Neural progenitor cell (in vitro differentiated cells): Measurements from ENCODE around the gene GRAMD2A. TPM values are rescaled to one million over a fixed set of nuclear protein-coding genes. Genes with fewer than 3 reads are reported as not detected.

Source experiments
- DNase-seq: peaks from one replicate; pipeline ENCODE4 v3.0.0-alpha.2; 2016; ENCODE audit warnings: low spot score
- H2AFZ ChIP-seq: fragments of 200-600 bp; sonication (generic); replicated peaks from 2 replicates; pipeline ENCODE4 v1.6.1; 2016; ENCODE audit warnings: antibody characterized with exemption
- H3F3A ChIP-seq: fragments of 200-600 bp; sonication (generic); 2 replicates; pipeline ENCODE4 v1.6.1; 2016; ENCODE audit warnings: antibody characterized with exemption, low read depth
- H3K27ac ChIP-seq: fragments of 200-600 bp; sonication (generic); 2 replicates; pipeline ENCODE4 v1.5.1; 2016; ENCODE audit warnings: mild to moderate bottlenecking
- H3K27me3 ChIP-seq: fragments of 200-600 bp; sonication (generic); 2 replicates; pipeline ENCODE4 v1.6.1; 2016; ENCODE audit warnings: mild to moderate bottlenecking, moderate library complexity
- H3K36me3 ChIP-seq: fragments of 200-600 bp; sonication (generic); 2 replicates; pipeline ENCODE4 v1.5.1; 2016
- H3K4me1 ChIP-seq: fragments of 200-600 bp; sonication (generic); 2 replicates; pipeline ENCODE4 v1.6.1; 2016; ENCODE audit warnings: mixed run types
- H3K4me2 ChIP-seq: fragments of 200-600 bp; sonication (generic); 2 replicates; pipeline ENCODE4 v1.6.1; 2016
- H3K4me3 ChIP-seq: fragments of 200-600 bp; sonication (generic); 2 replicates; pipeline ENCODE4 v1.5.1; 2016
- H3K79me2 ChIP-seq: fragments of 200-600 bp; sonication (generic); 2 replicates; pipeline ENCODE4 v1.6.1; 2016; ENCODE audit warnings: low read depth
- H3K9ac ChIP-seq: fragments of 200-600 bp; sonication (generic); 2 replicates; pipeline ENCODE4 v1.6.1; 2016
- H3K9me3 ChIP-seq: fragments of 200-600 bp; sonication (generic); 2 replicates; pipeline ENCODE4 v1.5.1; 2016; ENCODE audit warnings: low read depth
- H4K20me1 ChIP-seq: fragments of 200-600 bp; sonication (generic); 2 replicates; pipeline ENCODE4 v1.6.1; 2016; ENCODE audit warnings: low read depth
- H3K27ac Mint-ChIP-seq: 3 replicates; pipeline ENCODE4 v1.8.0; 2021; ENCODE audit warnings: mixed read lengths
- H3K27me3 Mint-ChIP-seq: 2 replicates; pipeline ENCODE4 v1.8.0; 2022; ENCODE audit warnings: low read depth, mild to moderate bottlenecking, inconsistent platforms, moderate library complexity, mixed read lengths; ENCODE audit not compliant: insufficient read depth
- H3K36me3 Mint-ChIP-seq: 3 replicates; pipeline ENCODE4 v1.8.0; 2021; ENCODE audit warnings: mixed read lengths
- H3K4me1 Mint-ChIP-seq: 3 replicates; pipeline ENCODE4 v1.8.0; 2021; ENCODE audit warnings: mixed read lengths
- H3K4me3 Mint-ChIP-seq: 3 replicates; pipeline ENCODE4 v1.8.0; 2021; ENCODE audit warnings: mild to moderate bottlenecking, moderate library complexity, mixed read lengths
- H3K9me3 Mint-ChIP-seq: 3 replicates; pipeline ENCODE4 v1.8.0; 2020; ENCODE audit warnings: mixed read lengths
- EZH2 ChIP-seq: fragments of 200-600 bp; sonication (generic); IDR thresholded peaks from 2 replicates; pipeline ENCODE4 v1.6.1; 2017; ENCODE audit warnings: antibody characterized with exemption, mild to moderate bottlenecking, moderate library complexity
- EZH2phosphoT487 ChIP-seq: fragments of 200-600 bp; sonication (generic); IDR thresholded peaks from 2 replicates; pipeline ENCODE4 v1.6.1; 2017; ENCODE audit warnings: antibody characterized with exemption
- total RNA-seq: library from RNA; depleted of rRNA; stranded (reverse); fragments of >200 nt; gene quantifications from 2 replicates; pipeline ENCODE4 v1.2.3, GENCODE V29; 2015; ENCODE audit warnings: low replicate concordance
- TF ChIP-seq, protein P1 (sequence below): fragments of 200-600 bp; sonication (generic); IDR thresholded peaks from 2 replicates; pipeline ENCODE4 v1.5.1; 2017; ENCODE audit warnings: antibody characterized with exemption, mild to moderate bottlenecking

The GRAMD2A gene
- total RNA-seq, 1 donor from 2014 or later: 0.43 TPM

DNA sequence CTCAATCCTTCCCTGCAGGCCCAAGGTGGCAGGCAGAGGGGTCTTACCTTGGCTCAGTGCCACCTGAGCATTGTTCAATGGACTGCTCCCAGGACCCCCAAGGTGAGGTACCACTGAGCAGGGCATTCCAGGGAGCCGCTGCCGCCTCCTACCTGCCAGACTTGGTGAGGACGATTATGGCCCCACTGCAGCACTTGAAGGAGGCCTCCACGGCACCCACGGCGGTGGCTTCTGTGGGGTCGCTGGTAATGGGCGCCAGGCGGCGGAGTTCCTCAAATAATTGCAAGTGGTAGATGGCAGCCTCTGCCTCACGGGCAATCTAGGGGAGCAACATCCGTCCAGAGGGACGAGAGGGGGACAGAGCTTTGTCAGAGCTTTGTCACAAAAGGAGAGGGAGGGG, 4.7 kb upstream of the GRAMD2A start:
- peaks cover 90% of the 10 kb centered on the region for H4K20me1 ChIP-seq
- no peak overlapping the region for H3K4me3 ChIP-seq
- H3K9me3 ChIP-seq: no peaks in the 10 kb centered on the region
- Mint-ChIP-seq H3K4me3 (no peak overlapping the region), H3K9me3 (peaks cover 2% of the 10 kb centered on the region), H3K36me3 (peaks cover 49% of the 10 kb centered on the region), H3K27me3 (peaks cover 11% of the 10 kb centered on the region), H3K4me1 (peaks cover 7% of the 10 kb centered on the region), H3K27ac (no peak overlapping the region)
- no peak overlapping the region for H3K9ac ChIP-seq
- no peak for DNase-seq
- H3K79me2 ChIP-seq: no peaks in the 10 kb centered on the region
- H3K4me2 ChIP-seq: no peak overlapping the region
- peaks cover 40% of the 10 kb centered on the region for H3F3A ChIP-seq
- H3K4me1 ChIP-seq: no peaks in the 10 kb centered on the region
- peaks cover 9% of the 10 kb centered on the region for H3K36me3 ChIP-seq
- no peak overlapping the region for H2AFZ ChIP-seq
- peaks cover 23% of the 10 kb centered on the region for H3K27me3 ChIP-seq
- H3K27ac ChIP-seq: no peak overlapping the region
- TF ChIP-seq EZH2phosphoT487 (no peak), EZH2 (no peak)
- TF ChIP-seq, protein P1, sequence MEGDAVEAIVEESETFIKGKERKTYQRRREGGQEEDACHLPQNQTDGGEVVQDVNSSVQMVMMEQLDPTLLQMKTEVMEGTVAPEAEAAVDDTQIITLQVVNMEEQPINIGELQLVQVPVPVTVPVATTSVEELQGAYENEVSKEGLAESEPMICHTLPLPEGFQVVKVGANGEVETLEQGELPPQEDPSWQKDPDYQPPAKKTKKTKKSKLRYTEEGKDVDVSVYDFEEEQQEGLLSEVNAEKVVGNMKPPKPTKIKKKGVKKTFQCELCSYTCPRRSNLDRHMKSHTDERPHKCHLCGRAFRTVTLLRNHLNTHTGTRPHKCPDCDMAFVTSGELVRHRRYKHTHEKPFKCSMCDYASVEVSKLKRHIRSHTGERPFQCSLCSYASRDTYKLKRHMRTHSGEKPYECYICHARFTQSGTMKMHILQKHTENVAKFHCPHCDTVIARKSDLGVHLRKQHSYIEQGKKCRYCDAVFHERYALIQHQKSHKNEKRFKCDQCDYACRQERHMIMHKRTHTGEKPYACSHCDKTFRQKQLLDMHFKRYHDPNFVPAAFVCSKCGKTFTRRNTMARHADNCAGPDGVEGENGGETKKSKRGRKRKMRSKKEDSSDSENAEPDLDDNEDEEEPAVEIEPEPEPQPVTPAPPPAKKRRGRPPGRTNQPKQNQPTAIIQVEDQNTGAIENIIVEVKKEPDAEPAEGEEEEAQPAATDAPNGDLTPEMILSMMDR: no peak

DNA sequence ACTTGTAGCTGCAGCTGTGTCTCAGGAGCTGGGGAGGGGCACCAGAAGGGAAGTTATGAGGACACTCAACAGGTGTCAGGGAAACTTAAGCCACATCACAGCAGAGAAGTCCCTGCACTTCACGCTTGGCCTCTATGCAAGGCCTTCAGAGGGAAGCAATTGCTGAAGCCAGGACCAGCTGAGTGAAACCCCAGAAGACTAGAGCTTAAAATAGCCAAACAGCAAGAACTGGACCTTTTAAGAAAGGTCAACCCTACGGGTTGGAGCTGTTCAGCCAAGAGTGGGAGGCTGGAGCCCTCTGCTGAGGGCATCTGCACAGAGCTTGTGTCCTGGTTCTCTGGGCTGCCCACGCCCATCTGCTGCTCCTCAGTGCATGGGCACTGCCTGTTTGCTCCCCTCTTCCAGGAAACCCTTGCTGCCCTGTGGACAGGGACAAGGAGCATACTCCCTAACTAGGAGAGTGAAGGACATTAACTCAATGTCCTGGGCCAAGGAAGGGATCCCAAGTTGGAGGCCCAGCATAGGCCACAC, 3.9 kb upstream of the GRAMD2A start:
- H3K27me3 Mint-ChIP-seq: peaks cover 18% of the 10 kb centered on the region
- peaks cover 5% of the 10 kb centered on the region for H3K4me1 Mint-ChIP-seq
- peaks cover 90% of the 10 kb centered on the region for H4K20me1 ChIP-seq
- no peak overlapping the region for H3K27ac ChIP-seq
- no peaks in the 10 kb centered on the region for H3K79me2 ChIP-seq
- no peak for DNase-seq
- no peak overlapping the region for H3K9ac ChIP-seq
- no peak overlapping the region for H3K27ac Mint-ChIP-seq
- peaks cover 31% of the 10 kb centered on the region for H3K27me3 ChIP-seq
- H3K4me3 ChIP-seq: no peak overlapping the region
- H3K9me3 ChIP-seq: no peaks in the 10 kb centered on the region
- no peak overlapping the region for H3K4me3 Mint-ChIP-seq
- no peak overlapping the region for H3K4me2 ChIP-seq
- H3K4me1 ChIP-seq: peaks cover 8% of the 10 kb centered on the region
- H3K9me3 Mint-ChIP-seq: peaks cover 2% of the 10 kb centered on the region
- TF ChIP-seq, protein P1: no peak
- TF ChIP-seq EZH2 (no peak), EZH2phosphoT487 (no peak)
- peaks cover 49% of the 10 kb centered on the region for H3F3A ChIP-seq
- H2AFZ ChIP-seq: no peak overlapping the region
- H3K36me3 ChIP-seq: peaks cover 9% of the 10 kb centered on the region
- peaks cover 41% of the 10 kb centered on the region for H3K36me3 Mint-ChIP-seq

- H3K4me3 ChIP-seq: no peak overlapping the region
- Mint-ChIP-seq H3K27me3 (peaks cover 23% of the 10 kb centered on the region), H3K4me3 (no peak overlapping the region), H3K4me1 (peaks cover 5% of the 10 kb centered on the region), H3K9me3 (peaks cover 2% of the 10 kb centered on the region), H3K27ac (no peak overlapping the region), H3K36me3 (peaks cover 38% of the 10 kb centered on the region)
- no peak overlapping the region for H3K4me2 ChIP-seq
- H3K9ac ChIP-seq: no peak overlapping the region
- TF ChIP-seq, protein P1: no peak
- TF ChIP-seq EZH2 (no peak), EZH2phosphoT487 (no peak)
- peaks cover 39% of the 10 kb centered on the region for H3K27me3 ChIP-seq
- H3K4me1 ChIP-seq: peaks cover 8% of the 10 kb centered on the region
- DNase-seq: no peak
- H3K9me3 ChIP-seq: no peaks in the 10 kb centered on the region
- H3K27ac ChIP-seq: no peak overlapping the region
- peaks cover 49% of the 10 kb centered on the region for H3F3A ChIP-seq
- H3K79me2 ChIP-seq: no peaks in the 10 kb centered on the region
- H4K20me1 ChIP-seq: peaks cover 89% of the 10 kb centered on the region
- H3K36me3 ChIP-seq: peaks cover 9% of the 10 kb centered on the region
- no peak overlapping the region for H2AFZ ChIP-seq
These were observed 3.0 kb upstream of the GRAMD2A start for GRCh38 chr15:72200395-72201237.
